22Rv1 (cell line): Measurements from ENCODE around the gene NECAB2.

ENCODE experiments used
- CTCF ChIP-seq: fragments of 450-650 bp; IDR thresholded peaks from 2 replicates; pipeline ENCODE4 v1.5.1; 2017; ENCODE audit warnings: mild to moderate bottlenecking
- ZFX ChIP-seq: fragments of 450-650 bp; IDR thresholded peaks from 2 replicates; pipeline ENCODE4 v1.6.1; 2017; ENCODE audit warnings: antibody characterized with exemption, borderline replicate concordance

GRCh38 chr16:83936581-83937165, 31.4 kb upstream of the NECAB2 start:
- TF ChIP-seq CTCF = no peak
- no peak for TF ChIP-seq ZFX
